ENCODE results near the gene SHC4.

Gene SHC4

GRCh38 chr15:48889925-48890324, 73.8 kb downstream of the SHC4 start:
- Mint-ChIP-seq H3K9me3 (no peaks in the 10 kb centered on the region), H3K4me3 (no peak overlapping the region), H3K36me3 (no peaks in the 10 kb centered on the region), H3K27me3 (peaks cover 42% of the 10 kb centered on the region), H3K27ac (no peak overlapping the region), H3K4me1 (no peaks in the 10 kb centered on the region)
- no peak for ATAC-seq

DNA sequence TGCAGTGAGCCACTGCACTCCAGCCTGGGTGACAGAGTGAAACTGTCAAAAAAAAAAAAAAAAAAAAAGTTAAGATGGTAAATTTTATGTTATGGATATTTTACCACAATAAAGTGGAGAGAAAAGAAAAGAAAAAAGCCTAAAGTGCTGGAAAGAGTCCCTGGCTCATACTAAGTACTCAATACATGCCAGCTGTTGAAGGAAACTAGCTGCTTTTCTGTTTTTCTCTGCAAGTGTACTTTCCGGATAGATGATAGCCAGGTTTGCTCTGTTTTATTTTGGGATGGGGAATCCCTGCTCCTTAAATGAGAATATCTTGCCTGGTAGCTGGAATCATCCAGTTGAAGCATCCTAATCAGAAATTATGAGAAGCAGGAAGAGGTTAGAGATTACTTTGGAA, 74.9 kb downstream of the SHC4 start:
- Mint-ChIP-seq H3K4me1 (no peaks in the 10 kb centered on the region), H3K9me3 (no peaks in the 10 kb centered on the region), H3K4me3 (no peak overlapping the region), H3K36me3 (no peaks in the 10 kb centered on the region), H3K27ac (no peak overlapping the region), H3K27me3 (peaks cover 41% of the 10 kb centered on the region)
- no peak for ATAC-seq

GRCh38 chr15:48888191-48888590, 75.5 kb downstream of the SHC4 start:
- peaks cover 41% of the 10 kb centered on the region for H3K27me3 Mint-ChIP-seq
- no peaks in the 10 kb centered on the region for H3K4me1 Mint-ChIP-seq
- no peaks in the 10 kb centered on the region for H3K36me3 Mint-ChIP-seq
- no peak overlapping the region for H3K27ac Mint-ChIP-seq
- H3K9me3 Mint-ChIP-seq: no peaks in the 10 kb centered on the region
- no peak for ATAC-seq
- no peak overlapping the region for H3K4me3 Mint-ChIP-seq

GRCh38 chr15:48887144-48887543, 76.6 kb downstream of the SHC4 start:
- no peak overlapping the region for H3K27ac Mint-ChIP-seq
- no peaks in the 10 kb centered on the region for H3K4me1 Mint-ChIP-seq
- no peak for ATAC-seq
- no peaks in the 10 kb centered on the region for H3K9me3 Mint-ChIP-seq
- H3K27me3 Mint-ChIP-seq: peaks cover 41% of the 10 kb centered on the region
- no peaks in the 10 kb centered on the region for H3K36me3 Mint-ChIP-seq
- H3K4me3 Mint-ChIP-seq: no peak overlapping the region

DNA sequence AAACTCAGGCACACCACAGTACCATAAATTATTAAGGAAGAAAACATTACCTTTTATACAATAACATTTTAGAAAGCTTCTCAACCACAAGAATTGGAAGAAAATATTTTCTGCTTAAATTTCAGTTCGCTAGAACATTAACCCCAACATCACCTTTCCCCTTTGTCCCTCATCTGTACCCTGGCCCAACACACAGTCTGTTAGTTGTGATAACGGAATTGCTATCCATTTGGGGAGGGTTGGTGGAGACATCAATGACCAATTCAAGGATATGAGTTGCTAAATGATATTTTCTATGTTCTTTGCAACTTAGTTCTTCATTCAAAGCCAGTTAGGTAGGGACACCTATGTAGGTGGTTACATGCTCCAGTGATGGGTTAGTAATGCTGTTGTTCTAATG, 80.0 kb downstream of the SHC4 start:
- ATAC-seq: no peak
- Mint-ChIP-seq H3K27me3 (peaks cover 34% of the 10 kb centered on the region), H3K4me3 (no peak overlapping the region), H3K4me1 (peaks cover 12% of the 10 kb centered on the region), H3K36me3 (peaks cover under 1% of the 10 kb centered on the region), H3K9me3 (no peaks in the 10 kb centered on the region), H3K27ac (no peak overlapping the region)

DNA sequence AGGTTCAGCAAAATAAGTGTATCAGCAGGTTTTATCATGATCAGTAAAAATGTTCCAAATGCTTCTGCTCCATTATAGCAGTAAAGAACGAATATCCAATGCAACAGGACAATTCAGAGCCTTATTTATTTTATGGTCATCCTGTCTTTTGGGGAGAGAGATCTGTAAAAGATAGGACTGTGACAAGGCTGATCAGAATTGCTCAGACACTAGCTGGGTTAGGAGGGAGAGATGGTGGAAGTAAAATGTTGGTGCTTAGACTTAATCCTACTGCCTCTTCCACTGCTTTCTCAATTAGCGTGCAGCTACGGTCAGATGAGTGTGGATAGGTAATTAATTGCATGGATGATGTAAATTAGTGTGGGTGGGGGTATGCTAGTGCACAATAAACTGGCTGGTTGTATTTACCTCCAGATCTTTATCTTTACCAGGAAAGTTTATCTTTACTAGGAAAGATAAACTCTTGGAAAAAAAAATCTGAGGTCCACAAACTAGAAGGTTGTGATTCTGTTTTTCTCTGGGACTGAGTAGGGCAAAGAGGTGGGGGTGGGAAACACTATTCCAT, 83.6 kb downstream of the SHC4 start:
- H3K4me1 Mint-ChIP-seq: peaks cover 21% of the 10 kb centered on the region
- H3K4me3 Mint-ChIP-seq: no peak overlapping the region
- H3K36me3 Mint-ChIP-seq: peaks cover 9% of the 10 kb centered on the region
- ATAC-seq: no peak
- peaks cover 7% of the 10 kb centered on the region for H3K27me3 Mint-ChIP-seq
- no peak overlapping the region for H3K27ac Mint-ChIP-seq
- no peaks in the 10 kb centered on the region for H3K9me3 Mint-ChIP-seq

DNA sequence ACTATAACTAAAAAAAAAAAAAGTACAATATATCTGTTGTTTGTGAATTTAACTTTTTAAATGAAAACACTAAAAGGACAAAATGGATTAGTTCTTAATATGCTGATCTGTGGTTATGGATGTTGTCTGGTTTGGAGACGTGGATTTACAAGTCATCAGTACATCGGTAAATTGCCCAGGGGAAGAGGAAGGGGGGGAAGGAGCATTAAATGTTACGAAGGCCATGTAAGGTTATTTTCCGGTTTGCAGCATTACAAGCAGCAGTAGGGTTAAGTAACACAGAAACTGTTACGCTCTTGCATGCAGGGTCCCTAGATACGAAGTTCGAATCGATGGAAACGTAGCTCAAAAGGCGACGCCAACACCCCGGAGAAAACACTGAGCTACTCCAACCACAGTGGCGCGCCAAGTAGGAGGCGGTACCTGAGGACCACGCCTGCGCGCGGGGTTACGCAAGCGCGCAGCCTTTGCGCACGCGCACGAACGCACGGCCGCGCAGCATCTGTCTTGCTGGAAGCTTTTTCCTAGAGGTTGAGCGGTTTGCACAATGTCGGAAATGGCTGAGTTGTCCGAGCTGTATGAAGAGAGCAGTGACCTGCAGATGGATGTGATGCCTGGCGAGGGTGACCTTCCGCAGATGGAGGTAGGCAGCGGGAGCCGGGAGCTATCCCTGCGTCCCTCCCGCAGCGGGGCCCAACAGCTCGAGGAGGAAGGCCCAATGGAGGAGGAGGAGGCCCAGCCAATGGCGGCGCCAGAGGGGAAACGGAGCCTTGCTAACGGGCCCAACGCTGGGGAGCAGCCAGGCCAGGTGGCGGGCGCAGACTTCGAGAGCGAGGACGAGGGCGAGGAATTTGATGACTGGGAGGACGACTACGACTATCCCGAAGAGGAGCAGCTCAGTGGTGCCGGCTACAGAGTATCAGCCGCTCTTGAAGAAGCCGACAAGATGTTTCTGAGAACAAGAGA, 85.8 kb downstream of the SHC4 start, which contains the start of gene EID1:
EID1 (plus strand) TSS at position 505 of the 966 bp plus-strand sequence; CDS start at position 548, 43 bp downstream.
- Mint-ChIP-seq H3K27ac (peak within 1 kb of the TSS; percentile 92), H3K4me1 (peaks cover 21% of the 10 kb centered on the region), H3K9me3 (no peaks in the 10 kb centered on the region)

DNA sequence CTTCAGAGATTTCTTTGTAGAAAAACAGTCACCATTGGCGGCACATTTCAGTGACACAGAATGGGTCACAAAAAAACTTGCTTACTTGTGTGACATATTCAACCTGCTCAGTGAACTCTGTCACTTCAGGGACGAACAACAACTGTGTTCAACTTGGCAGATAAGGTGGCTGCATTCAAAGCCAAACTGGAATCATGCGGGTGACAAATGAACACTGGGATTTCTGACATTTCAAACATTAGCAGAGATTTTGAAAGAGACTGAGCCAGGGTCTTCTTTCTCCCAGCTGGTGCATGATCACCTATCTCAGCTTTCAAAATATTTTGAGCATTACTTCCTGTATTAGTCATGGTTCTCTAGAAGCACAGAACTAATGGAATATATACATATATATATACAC, 87.7 kb downstream of the SHC4 start:
- H3K4me1 Mint-ChIP-seq: peaks cover 21% of the 10 kb centered on the region
- no peaks in the 10 kb centered on the region for H3K9me3 Mint-ChIP-seq
- peaks cover 9% of the 10 kb centered on the region for H3K36me3 Mint-ChIP-seq
- no peak overlapping the region for H3K4me3 Mint-ChIP-seq
- ATAC-seq: no peak
- peaks cover 20% of the 10 kb centered on the region for H3K27me3 Mint-ChIP-seq
- no peak overlapping the region for H3K27ac Mint-ChIP-seq

More for the DNA sequence above, 85.8 kb downstream of the SHC4 start, which contains the start of gene EID1:
- ATAC-seq: peak; percentile 99
- peak within 1 kb of the TSS; percentile 99 for H3K4me3 Mint-ChIP-seq
- peaks cover 9% of the 10 kb centered on the region for H3K27me3 Mint-ChIP-seq
- peaks cover 9% of the 10 kb centered on the region for H3K36me3 Mint-ChIP-seq

- Mint-ChIP-seq H3K4me1 (peaks cover 19% of the 10 kb centered on the region), H3K9me3 (no peaks in the 10 kb centered on the region), H3K27ac (no peak overlapping the region), H3K27me3 (peaks cover 26% of the 10 kb centered on the region), H3K36me3 (peaks cover 9% of the 10 kb centered on the region), H3K4me3 (no peak overlapping the region)
- ATAC-seq: no peak
Measured at GRCh38 chr15:48875241-48875960, 88.3 kb downstream of the SHC4 start.

DNA sequence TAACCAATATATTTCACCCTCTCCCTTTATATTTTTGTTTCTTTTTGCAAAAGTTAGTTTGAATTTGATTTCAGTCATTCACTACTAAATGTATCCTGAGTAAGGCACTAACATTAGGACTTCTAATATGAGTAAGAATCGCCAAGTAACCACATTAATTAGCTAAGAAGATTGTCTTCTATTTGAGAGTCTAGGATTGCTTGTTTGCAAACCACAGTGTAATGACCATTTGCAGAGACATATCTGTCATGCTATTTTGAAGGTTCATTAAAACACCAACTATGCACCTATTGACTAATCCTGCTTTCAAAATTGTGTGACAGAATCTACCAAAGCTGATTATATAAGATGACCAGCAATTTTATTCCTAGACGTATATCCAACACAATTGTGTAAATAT, 91.1 kb downstream of the SHC4 start:
- no peaks in the 10 kb centered on the region for H3K36me3 Mint-ChIP-seq
- no peak overlapping the region for H3K27ac Mint-ChIP-seq
- no peaks in the 10 kb centered on the region for H3K4me1 Mint-ChIP-seq
- no peak for ATAC-seq
- no peak overlapping the region for H3K4me3 Mint-ChIP-seq
- no peaks in the 10 kb centered on the region for H3K9me3 Mint-ChIP-seq
- H3K27me3 Mint-ChIP-seq: peaks cover 27% of the 10 kb centered on the region

- Mint-ChIP-seq H3K4me3 (no peak overlapping the region), H3K36me3 (no peaks in the 10 kb centered on the region), H3K9me3 (no peaks in the 10 kb centered on the region), H3K27ac (no peak overlapping the region), H3K27me3 (peaks cover 27% of the 10 kb centered on the region), H3K4me1 (no peaks in the 10 kb centered on the region)
- no peak for ATAC-seq
Measured at GRCh38 chr15:48871542-48871941, 92.2 kb downstream of the SHC4 start.

GRCh38 chr15:48869966-48870365, 93.8 kb downstream of the SHC4 start:
- Mint-ChIP-seq H3K27me3 (peaks cover 27% of the 10 kb centered on the region), H3K9me3 (no peaks in the 10 kb centered on the region), H3K4me1 (no peaks in the 10 kb centered on the region), H3K36me3 (no peaks in the 10 kb centered on the region), H3K27ac (no peak overlapping the region), H3K4me3 (no peak overlapping the region)
- no peak for ATAC-seq

- no peak for ATAC-seq
- Mint-ChIP-seq H3K4me3 (no peak overlapping the region), H3K4me1 (no peaks in the 10 kb centered on the region), H3K27ac (no peak overlapping the region), H3K36me3 (no peaks in the 10 kb centered on the region), H3K9me3 (no peaks in the 10 kb centered on the region), H3K27me3 (peaks cover 24% of the 10 kb centered on the region)
Measured at GRCh38 chr15:48868536-48868935, 95.2 kb downstream of the SHC4 start.

DNA sequence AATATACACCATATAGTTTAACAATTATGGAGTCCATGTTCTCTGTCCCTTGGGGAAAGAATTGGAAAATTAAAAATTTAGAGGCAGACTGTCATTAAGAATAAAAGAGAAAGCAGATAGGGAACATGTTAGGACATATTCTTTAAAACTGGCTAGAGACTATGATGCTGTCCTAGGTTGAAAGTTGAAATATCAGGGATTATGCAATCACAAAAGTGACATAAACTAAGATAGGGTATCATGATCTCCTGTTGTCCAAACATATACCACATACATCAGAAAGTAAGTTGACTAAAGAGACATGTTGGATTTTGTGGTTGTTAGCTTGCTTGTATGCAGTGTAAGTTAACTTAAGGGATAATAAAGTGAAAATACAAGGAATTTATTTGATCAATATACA, 95.7 kb downstream of the SHC4 start:
- Mint-ChIP-seq H3K27ac (no peak overlapping the region), H3K27me3 (peaks cover 19% of the 10 kb centered on the region), H3K4me3 (no peak overlapping the region), H3K9me3 (no peaks in the 10 kb centered on the region), H3K4me1 (no peaks in the 10 kb centered on the region), H3K36me3 (no peaks in the 10 kb centered on the region)
- no peak for ATAC-seq

DNA sequence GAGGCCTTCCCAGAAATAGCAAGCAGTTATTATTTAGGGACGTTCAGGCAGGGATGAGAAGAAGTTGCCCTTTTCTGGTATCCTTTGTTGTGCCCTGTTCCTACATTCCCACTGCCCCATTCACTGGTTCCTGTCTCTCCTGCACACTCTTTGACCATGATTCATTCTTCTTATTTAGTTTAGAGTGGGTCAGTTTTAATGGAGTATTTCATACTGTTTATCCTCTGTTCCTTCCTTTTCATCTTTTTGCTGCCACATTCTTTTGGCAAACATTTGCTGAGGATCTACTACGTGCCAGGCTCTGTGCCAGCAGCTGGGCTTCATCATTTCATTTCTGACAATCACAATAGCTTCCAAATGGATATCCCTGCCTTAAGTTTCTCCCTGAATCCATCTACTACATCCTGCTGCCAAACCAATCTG, 97.6 kb downstream of the SHC4 start:
- no peaks in the 10 kb centered on the region for H3K9me3 Mint-ChIP-seq
- H3K27me3 Mint-ChIP-seq: peaks cover 8% of the 10 kb centered on the region
- H3K4me1 Mint-ChIP-seq: no peaks in the 10 kb centered on the region
- ATAC-seq: no peak
- H3K4me3 Mint-ChIP-seq: no peak overlapping the region
- no peaks in the 10 kb centered on the region for H3K36me3 Mint-ChIP-seq
- H3K27ac Mint-ChIP-seq: no peak overlapping the region
